HG03103 (cell line): ENCODE measurements around the gene MYO1A.

Source experiments
- ATAC-seq: cut with Tn5 transposase; IDR thresholded peaks from one replicate; pipeline ENCODE4 v1.9.1; 2021; ENCODE audit warnings: low read depth; ENCODE audit not compliant: unreplicated experiment

The MYO1A gene

DNA sequence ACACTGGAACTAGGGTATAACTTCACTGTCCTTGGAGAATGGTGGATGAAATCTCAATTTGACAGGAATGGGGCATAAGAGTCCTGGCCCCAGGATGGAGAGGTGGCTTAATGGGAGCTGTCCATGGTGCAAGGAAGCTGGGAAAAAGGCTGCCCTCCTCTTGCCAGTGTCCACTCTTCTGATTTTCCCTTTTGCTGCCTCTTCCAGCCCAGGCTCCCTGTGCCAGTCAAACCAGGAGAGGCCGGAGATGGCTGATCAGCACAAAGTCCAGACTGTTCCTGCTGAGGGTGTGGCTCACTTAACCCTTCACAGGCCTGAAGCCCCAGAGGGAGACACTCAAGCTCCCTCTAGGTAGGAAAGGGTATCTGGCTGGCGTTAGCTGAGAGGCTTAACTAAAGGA lies at the start of gene MYO1A:
Gene MYO1A (minus strand): TSS at position 240 of the 400 bp plus-strand sequence. CDS start 1,806 bp downstream, outside the sequence.
- ATAC-seq, result no peak

DNA sequence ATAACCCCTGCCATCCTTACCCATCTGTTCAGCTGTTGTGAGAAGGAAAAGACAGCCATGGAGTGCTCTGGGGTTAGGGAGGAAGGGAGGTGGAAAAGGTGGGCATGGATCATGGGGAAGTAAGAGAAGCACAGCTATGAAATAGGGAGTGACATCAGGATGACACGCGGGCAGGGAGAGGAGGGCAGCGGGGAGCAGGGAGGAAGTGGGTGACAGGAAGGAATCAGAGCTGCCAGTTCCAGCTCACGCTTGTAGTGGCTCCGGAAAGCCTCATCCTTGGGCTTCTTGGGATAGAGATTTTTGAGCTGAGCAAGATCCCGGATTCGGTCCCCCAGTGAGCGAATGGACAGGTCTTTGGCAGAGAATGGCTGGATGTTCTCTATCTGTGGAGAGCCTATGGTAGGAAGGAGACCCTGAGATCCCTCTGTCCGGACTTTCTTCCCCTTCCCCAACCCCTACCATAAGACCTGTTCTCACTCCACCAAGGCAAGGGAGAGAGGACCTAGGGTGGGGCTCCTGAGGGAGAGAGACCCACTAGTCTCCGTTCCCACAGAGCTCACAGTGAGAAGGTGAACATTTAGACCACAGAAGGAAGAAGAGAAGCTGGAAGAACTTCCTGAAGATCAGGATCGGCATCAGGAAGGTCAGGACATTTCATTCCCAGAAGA lies 49.3 kb upstream of the MYO1A start:
- no peak for ATAC-seq

DNA sequence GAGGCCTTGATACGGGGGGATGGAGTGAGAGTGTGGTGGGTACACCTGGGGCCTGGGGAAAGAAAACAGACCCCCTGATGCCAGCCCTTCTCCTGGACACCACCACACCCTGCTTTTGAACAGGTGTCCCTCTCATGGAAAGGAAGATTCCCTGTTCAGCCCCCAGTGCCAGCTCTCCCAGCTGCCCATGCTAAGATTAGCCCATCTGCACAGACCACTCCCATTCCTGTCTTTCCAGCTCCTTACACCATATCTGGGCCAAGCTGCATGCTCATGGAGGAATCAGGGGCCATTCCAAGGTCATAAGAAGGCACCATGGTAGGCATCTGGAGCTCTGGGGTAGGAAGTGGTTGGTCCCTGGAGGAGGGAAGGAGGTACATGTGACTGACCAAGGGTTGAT lies 48.6 kb upstream of the MYO1A start:
- ATAC-seq, result no peak

DNA sequence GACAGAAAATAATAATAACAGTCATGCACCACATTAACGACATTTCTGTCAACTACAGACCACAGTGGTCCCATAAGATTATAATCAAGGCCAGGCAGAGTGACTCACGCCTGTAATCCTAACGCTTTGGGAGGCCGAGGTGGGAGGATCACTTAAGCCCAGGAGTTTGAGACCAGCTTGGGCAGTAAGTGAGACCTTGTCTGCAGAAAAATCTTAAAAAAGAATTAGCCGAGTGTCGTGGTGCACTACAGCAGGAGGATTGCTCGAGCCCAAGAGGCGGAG lies 47.6 kb upstream of the MYO1A start:
- no peak for ATAC-seq

DNA sequence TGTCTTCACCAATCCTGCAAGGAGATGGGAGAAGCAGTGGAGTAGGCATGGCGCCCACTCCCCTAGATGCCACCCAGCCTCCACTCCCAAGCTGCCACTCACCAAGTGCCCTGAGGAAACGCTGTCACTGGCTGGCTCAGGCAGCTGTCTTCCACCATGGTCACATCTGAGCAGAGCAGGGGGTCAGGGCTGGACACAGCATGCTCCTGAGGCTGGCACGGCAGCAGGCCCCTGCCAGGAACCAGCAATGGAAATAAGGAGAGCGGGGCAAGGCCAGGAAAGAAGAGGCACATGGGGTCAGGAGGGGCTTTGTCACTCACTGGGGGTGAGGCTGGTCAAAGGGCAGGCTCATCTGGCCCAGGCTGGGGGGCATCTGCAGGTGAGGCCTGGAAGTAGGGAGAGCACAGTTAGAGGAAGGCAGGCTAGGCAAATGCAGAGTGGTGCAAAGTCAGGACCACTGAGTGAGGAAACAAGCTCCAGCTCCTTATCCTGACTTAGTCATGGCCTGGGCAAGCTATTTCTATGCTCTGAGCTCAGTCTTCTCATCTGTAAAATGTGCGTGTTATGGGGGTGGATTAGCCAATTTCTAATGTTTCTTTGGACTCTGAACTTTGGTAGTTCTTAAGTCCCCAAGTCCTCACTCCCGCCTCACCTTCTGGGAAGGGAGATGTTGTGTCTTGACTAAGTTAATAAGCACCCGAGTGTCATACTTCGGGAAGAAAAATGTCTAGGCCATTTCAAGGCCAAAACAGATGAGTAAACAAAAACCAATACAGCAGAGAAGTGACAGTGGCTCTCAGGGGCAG lies 47.0 kb upstream of the MYO1A start:
- ATAC-seq, result no peak

DNA sequence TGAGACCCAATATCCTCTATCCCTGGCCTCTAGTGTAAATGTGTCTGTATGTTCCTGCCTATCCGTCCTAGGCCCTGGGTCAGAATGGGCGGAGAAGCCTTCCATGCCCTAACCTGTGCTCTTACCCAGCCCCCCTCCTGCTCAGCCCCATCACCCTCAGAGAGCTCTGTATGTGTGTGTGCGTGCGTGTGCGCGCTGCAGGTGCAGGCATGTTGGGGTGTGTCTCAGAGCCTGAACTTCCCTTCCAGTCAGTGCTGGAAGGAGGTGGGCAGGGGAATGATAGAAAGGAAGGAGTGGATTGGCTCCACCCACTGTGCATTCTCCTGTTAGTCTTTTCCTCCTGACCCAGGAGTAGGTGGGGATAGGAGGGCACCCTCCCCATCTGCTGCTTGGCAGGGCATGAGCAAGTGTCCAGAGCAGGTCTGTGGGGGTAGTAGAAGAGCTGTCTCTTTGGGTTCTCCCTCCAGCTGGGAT lies 46.2 kb upstream of the MYO1A start:
- no peak for ATAC-seq

DNA sequence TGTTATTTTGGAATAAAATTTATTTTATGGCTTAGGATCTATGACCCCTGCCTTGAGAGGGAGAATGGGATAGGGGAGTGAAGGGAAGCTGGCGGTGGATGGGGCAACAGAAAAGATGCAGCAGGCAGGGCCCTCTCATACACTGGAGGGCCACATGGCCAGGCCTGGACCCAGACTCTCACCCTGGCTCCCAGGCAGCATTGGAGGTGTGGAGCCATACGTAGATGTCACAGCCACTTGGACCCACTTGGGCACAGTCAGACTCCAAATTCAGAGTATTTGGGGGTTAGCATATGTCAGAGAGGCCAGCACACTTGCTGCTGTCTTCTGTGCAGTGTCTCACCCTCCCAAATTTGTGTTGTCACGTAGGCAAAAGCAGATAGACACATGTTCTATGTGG lies 45.5 kb upstream of the MYO1A start:
- no peak for ATAC-seq

DNA sequence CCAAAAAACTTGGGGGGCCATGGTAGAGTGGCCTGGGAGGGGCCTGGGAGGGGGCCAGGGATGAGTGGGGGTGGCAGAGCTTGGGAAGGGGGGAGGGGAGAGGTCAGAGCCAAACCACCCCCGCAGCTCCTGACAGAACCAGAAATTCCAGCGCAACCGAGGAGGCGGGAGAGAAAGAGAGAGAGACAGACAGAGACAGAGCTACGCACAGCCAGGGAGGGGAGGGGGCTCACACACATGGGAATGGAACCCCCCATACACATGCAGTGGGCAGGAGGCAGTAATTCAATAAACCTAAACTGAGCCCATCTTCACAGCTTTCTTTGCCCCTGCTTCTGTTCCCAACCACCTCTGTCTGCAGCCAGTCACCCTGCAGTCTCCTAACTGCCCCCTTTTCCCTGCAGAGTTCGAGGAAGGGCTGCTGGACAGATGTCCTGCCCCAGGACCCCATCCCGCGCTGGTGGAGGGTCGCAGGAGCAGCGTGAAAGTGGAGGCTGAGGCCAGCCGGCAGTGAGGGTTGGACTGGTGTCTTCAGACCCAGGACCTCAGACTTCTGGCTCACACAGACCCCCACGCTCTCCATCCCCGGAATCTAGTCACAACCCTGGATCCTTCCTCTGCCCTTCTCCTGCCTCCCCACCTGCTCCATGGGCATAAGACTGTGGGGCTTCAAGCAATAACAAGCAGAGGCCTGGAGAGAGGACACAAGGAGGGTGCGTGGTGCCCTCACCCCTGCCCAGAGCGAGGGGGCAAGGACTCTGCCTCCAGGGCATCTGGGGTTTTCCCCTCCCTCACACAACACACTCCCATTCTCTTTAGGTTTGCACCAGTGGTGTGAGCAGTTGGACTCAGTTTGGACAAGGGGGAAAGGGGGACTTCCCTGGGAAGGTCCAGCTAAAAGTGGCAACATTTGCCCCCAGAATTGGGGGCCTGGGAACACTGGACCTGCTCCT lies 44.6 kb upstream of the MYO1A start:
- no peak for ATAC-seq

DNA sequence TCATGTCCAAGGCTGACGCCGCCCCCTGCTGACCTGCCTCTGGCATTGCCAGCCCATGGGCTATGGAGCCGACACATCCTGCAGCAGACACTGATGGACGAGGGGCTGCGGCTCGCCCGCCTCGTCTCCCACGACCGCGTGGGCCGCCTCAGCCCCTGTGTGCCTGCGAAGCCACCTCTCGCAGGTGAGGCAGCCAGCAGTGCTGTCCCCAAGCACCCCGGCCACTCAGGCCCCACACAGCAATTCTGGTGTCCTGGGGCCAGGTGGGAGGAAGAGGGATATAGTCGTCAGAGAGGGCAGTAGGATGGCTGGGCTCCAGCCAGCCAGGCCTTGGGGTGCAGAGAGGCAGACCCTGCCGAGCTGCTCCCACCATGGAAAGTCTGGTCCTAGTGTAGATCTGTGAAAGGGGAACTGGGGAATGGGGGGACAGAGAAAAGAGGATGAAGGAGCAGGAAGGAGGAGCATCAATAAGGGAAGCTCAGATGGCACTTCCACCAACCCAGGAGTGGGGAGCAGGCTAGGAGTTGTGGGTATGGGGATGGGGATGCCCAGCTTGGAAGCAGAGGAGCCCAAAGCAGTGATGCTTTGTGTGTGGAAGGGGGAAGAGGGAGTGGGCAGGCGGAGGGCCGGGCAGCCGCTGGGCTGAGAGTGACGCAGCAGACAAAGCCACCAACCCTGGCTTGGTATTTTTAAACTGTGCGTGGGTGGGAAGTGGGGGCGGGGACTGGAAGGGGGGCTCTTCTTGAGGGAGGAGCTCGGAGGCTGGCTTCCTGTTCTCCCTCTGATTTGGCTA lies 43.7 kb upstream of the MYO1A start:
- no peak for ATAC-seq

DNA sequence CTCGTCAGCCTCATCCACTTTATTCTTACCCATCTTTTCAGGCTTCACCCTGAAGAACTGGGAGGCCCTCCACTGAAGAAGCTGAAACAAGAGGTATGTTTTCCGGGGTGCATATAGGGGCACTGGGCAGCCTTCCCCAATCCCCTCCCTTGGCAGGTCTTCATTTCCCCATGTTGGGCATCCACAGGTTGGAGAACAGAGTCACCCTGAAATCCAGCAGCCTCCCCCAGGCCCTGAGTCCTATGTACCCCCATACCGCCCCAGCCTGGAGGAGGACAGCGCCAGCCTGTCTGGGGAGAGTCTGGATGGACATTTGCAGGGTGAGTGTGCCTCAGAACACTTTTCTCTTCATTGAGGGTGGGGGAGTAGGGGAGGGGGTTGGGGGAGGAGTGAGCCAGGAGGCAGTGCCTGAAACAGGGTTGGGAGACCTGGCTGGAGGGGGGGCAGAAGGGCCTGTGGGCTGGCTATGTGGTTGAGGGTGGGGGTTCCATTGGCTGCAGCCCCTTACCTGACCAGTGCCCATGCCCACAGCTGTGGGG lies 43.0 kb upstream of the MYO1A start:
- no peak for ATAC-seq

DNA sequence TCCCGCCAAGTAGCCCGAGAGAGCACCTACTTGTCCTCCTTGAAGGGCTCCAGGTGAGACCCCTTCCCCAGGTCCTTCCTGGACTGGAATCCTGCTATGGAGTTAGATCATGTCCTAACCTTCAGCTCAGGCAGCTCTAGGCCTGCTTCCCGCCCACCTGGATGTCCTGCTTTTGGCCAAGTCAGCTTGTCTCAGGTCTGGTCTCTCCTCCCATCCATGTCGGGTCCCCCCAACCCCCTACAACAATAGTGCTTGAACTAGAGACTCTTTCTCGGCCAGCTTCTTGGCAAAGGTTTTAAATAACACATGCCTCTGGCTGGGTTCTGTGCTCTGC lies 42.6 kb upstream of the MYO1A start:
- no peak for ATAC-seq

DNA sequence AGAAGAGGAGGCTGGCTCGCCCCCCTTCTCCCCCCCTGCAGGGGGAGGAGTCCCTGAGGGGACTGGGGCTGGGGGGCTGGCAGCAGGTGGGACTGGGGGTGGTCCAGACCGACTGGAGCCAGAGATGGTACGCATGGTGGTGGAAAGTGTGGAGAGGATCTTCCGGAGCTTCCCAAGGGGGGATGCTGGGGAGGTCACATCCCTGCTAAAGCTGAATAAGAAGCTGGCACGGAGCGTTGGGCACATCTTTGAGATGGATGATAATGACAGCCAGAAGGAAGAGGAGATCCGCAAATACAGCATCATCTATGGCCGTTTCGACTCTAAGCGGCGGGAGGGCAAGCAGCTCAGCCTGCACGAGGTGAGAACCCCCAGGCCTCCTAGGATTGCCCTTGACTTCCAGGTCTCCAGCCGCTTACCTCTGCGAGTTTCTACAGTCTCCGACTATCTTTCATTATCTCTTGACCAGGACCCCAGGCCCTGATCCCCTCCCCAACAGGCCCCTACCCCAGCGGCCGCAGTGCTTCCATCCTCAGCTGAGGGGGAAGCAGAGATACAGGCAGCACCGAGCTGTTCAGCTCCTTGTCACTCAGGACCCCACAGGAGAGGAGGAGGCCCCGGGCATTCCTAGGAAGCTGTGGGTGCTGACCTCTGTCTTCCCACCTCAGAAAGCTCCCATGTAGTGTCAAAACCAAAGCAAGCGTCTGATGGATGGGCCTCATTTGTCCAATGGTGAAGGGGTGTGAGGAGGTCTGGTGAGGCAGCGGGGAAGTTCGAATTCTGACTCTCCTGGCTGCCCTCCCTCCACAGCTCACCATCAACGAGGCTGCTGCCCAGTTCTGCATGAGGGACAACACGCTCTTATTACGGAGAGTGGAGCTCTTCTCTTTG lies 42.0 kb upstream of the MYO1A start:
- ATAC-seq, result no peak

DNA sequence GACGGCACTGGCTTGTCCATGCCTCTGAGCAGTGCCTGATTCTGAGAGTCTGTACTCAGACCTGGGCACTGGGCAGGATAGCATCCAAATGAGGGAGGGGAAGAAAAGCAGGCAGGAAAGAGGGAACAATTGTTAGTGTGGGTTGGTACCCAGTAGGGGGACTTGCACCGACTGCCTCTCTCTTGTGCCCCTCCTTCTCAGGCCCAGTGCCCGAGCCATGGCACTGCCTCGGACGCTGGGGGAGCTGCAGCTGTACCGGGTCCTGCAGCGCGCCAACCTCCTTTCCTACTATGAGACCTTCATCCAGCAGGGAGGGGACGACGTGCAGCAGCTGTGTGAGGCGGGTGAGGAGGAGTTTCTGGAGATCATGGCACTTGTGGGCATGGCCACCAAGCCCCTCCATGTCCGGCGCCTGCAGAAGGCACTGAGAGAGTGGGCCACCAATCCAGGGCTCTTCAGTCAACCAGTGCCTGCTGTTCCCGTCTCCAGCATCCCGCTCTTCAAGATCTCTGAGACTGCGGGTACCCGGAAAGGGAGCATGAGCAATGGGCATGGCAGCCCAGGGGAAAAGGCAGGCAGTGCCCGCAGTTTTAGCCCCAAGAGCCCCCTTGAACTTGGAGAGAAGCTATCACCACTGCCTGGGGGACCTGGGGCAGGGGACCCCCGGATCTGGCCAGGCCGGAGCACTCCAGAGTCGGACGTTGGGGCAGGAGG lies 41.2 kb upstream of the MYO1A start:
- no peak for ATAC-seq

DNA sequence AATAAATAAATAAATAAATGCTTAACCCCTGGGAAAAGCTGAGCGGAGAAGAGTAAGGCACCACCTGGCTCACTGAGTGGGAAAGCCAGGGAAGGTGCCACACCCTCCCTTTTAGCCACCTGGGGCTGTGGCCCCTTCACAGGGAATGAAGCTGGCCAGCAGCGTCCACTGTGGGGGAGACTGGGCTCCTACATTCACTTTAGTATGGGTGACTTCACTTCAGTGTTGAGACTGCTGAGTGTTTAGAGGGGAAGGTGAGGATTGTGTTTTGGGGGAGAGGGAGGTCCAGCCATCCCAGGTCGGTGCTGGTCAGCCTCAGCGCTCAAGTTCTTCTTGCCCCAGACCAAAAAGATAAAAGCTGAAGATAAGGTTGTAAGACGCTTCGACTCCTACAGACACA lies 40.6 kb upstream of the MYO1A start:
- ATAC-seq, result no peak

DNA sequence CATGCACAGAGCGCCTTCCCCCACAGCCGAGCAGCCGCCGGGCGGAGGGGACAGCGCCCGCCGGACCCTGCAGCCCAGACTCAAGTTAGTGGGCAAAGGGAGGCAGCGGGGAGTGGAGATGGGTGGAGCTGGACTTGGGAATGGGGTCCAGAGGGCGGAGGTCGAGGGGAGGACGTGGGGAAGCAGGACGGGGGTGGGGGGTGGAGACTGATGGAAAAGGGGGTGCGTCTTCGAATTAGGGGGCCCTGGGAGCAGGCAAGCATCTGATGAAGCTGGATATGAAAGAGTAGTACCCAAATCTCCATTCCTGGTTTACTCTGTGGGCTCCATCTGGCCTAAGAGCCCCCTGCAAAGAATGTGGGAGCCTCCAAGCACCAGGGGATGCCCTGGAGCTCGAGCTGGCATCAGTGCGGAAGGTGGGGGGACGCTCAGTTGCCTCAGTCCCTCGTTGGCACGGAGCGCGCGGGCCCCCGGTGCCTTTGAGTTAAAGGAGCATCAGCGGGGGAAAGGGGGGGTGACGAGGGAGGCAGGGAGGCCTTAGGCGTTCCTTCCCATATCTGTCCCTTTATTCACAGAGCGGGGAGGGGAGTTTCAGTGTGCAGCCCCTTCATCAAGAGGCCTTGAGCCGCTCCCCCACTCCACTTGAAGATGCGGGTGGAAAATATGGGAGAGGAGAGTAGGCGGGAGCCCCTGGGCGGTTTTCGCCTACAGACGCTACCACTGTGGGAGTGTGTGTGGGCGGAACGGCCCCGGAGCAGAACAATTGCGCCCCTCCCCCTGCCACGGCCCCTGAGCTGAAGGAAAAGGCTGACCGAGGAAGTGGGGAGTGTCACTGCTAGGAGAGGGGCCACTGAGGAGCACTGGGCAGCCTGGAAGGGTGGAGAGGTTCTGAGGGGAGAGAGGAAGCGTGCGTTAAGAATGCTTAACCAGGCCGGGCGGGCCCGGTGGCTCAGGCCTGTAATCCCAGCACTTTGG lies 39.6 kb upstream of the MYO1A start:
- no peak for ATAC-seq

DNA sequence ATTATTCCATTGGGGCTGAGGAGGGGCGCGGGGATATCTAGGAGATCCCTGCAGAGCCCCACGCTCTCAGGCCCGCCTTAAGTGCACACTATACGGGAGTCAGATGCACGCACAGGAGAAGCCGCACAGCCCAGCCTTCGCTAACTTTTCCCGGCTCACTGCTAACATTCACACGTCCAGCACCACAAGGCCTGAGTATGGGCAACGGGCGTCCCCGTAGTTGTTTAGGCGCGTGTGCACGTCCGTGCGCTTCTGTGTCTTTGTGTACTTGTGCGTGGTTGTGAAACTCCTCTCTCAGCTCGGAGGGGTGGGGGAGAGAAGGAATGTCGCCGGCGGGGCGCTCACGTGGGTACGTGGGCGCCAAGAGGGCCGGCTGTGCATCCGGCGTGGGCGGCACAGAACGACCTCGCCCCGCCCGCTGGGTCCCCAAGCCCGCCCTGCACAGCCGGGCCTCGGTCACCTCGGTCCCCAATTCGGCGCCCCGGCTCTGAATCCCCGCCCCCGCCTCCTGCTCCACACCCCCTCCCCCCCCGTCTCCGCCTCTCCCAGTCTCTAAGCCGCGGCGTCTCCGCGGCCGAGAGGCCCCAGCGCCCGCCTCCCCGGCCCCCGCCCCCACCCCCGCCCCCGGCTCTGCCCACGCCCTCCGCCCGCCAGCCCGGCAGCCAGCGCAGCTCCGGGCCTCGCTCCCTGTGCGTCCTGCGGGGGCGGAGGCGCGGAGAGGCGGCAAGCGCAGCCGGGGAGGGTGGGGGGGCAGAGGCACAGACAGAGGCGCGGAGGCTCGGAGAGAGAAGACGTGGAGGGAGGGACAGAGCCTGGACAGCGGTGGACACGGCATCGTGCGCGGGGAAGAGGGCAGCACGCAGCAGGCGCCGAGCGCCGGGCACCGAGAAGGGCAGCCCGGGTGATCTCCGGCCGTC lies 38.7 kb upstream of the MYO1A start, which contains the start of gene NAB2:
Gene NAB2 (plus strand): TSS at position 761 of the 917 bp plus-strand sequence. CDS start 158 bp downstream, outside the sequence.
- ATAC-seq, result peak; percentile 42
